ENCODE data around the gene ATP6V1D.

DNA sequence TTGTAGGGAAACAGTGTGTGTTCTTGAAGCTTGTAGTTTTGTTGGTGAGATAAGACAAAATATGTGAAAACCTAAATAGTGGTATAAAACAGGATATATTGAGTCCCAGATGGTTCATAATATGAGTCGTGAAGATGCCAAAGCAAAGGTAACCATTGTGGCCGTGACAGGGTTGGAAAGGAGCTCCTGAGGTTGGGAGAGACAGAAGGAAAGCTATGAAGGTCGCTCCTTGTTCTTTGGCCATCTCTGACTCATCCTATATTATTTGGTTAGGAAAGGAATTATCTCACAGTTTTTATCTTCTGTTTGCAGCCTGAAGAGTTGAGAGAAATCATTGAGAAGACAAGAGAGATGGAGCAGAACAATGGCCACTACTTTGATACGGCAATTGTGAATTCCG lies 27.1 kb downstream of the ATP6V1D start:
- TF ChIP-seq POLR2AphosphoS5 (IDR thresholded peaks at IDR 0.05; ENCODE audit: low read depth, low read length) (no peak), TAF1 (IDR thresholded peaks at IDR 0.05; ENCODE audit: borderline replicate concordance, insufficient read depth, low read length) (no peak)
- TF ChIP-seq, protein P1, sequence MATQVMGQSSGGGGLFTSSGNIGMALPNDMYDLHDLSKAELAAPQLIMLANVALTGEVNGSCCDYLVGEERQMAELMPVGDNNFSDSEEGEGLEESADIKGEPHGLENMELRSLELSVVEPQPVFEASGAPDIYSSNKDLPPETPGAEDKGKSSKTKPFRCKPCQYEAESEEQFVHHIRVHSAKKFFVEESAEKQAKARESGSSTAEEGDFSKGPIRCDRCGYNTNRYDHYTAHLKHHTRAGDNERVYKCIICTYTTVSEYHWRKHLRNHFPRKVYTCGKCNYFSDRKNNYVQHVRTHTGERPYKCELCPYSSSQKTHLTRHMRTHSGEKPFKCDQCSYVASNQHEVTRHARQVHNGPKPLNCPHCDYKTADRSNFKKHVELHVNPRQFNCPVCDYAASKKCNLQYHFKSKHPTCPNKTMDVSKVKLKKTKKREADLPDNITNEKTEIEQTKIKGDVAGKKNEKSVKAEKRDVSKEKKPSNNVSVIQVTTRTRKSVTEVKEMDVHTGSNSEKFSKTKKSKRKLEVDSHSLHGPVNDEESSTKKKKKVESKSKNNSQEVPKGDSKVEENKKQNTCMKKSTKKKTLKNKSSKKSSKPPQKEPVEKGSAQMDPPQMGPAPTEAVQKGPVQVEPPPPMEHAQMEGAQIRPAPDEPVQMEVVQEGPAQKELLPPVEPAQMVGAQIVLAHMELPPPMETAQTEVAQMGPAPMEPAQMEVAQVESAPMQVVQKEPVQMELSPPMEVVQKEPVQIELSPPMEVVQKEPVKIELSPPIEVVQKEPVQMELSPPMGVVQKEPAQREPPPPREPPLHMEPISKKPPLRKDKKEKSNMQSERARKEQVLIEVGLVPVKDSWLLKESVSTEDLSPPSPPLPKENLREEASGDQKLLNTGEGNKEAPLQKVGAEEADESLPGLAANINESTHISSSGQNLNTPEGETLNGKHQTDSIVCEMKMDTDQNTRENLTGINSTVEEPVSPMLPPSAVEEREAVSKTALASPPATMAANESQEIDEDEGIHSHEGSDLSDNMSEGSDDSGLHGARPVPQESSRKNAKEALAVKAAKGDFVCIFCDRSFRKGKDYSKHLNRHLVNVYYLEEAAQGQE (IDR thresholded peaks at IDR 0.05; ENCODE audit: insufficient read depth in 1 of 2, low read depth in 2 of 2, low read length in 2 of 2): no peak

Measured in PFSK-1 (cell line).